GM23248 (cell line): Measurements from ENCODE around the gene SMYD4.
"Not testable (repeated sequence)": the region's sequence is repeated elsewhere in the genome, so short reads cannot be mapped to it uniquely, and the experiment has no call there.

Experiments used
- EZH2 ChIP-seq: fragments of 200-600 bp; sonication (generic); IDR thresholded peaks from 2 replicates; pipeline ENCODE4 v1.6.1; 2018; ENCODE audit warnings: antibody characterized with exemption, mild to moderate bottlenecking; ENCODE audit not compliant: insufficient read depth, poor library complexity, severe bottlenecking
- EZH2phosphoT487 ChIP-seq: fragments of 200-600 bp; sonication (generic); IDR thresholded peaks from 2 replicates; pipeline ENCODE4 v1.6.1; 2018; ENCODE audit warnings: antibody characterized with exemption, moderate library complexity, mild to moderate bottlenecking, low read depth; ENCODE audit not compliant: insufficient read depth

- not testable (repeated sequence) for TF ChIP-seq EZH2, EZH2phosphoT487
Measured at GRCh38 chr17:1773000-1773695, 56.6 kb downstream of the SMYD4 start.
